ENCODE measurements around the gene GALNT6.

GRCh38 chr12:51413791-51414190 lies 22.6 kb upstream of the GALNT6 start:
- TF ChIP-seq, protein P1, sequence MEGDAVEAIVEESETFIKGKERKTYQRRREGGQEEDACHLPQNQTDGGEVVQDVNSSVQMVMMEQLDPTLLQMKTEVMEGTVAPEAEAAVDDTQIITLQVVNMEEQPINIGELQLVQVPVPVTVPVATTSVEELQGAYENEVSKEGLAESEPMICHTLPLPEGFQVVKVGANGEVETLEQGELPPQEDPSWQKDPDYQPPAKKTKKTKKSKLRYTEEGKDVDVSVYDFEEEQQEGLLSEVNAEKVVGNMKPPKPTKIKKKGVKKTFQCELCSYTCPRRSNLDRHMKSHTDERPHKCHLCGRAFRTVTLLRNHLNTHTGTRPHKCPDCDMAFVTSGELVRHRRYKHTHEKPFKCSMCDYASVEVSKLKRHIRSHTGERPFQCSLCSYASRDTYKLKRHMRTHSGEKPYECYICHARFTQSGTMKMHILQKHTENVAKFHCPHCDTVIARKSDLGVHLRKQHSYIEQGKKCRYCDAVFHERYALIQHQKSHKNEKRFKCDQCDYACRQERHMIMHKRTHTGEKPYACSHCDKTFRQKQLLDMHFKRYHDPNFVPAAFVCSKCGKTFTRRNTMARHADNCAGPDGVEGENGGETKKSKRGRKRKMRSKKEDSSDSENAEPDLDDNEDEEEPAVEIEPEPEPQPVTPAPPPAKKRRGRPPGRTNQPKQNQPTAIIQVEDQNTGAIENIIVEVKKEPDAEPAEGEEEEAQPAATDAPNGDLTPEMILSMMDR (IDR thresholded peaks at IDR 0.05): no peak
- TF ChIP-seq EZH2phosphoT487 (IDR thresholded peaks at IDR 0.05): no peak
